Mesenchymal stem cell (in vitro differentiated cells and primary cell): Measurements from ENCODE around the gene CHTF8.
"Not testable (repeated sequence)": the region's sequence is repeated elsewhere in the genome, so short reads cannot be mapped to it uniquely, and the experiment has no call there.

Experiments used
- DNase-seq: peaks from one replicate; pipeline ENCODE4 v3.0.0-alpha.2; 2013
- H2AFZ ChIP-seq: one replicate; pipeline ENCODE4 v1.6.1; 2013; ENCODE audit warnings: low read depth, mild to moderate bottlenecking, control low read depth, inconsistent platforms, low read length, moderate library complexity
- H2AK5ac ChIP-seq: 2 replicates; pipeline ENCODE4 v1.6.1; 2013; ENCODE audit warnings: low read length, moderate library complexity, mild to moderate bottlenecking, inconsistent platforms; ENCODE audit not compliant: severe bottlenecking
- H2BK120ac ChIP-seq: one replicate; pipeline ENCODE4 v1.6.1; 2013; ENCODE audit warnings: low read depth, mild to moderate bottlenecking, inconsistent platforms, low read length, moderate library complexity
- H2BK12ac ChIP-seq, 2 experiments: one replicate each; pipeline ENCODE4 v1.6.1; 2013; ENCODE audit warnings: inconsistent platforms in 2 of 2, low read length in 2 of 2, mild to moderate bottlenecking in 2 of 2, moderate library complexity in 2 of 2, control low read depth in 1 of 2
- H2BK15ac ChIP-seq: one replicate; pipeline ENCODE4 v1.6.1; 2013; ENCODE audit warnings: mild to moderate bottlenecking, low read depth, inconsistent platforms; ENCODE audit not compliant: poor library complexity, severe bottlenecking
- H2BK5ac ChIP-seq: 2 replicates; pipeline ENCODE4 v1.6.1; 2013; ENCODE audit warnings: low read depth, mild to moderate bottlenecking, low read length, control low read depth, inconsistent platforms; ENCODE audit not compliant: poor library complexity, severe bottlenecking
- H3K14ac ChIP-seq, 2 experiments: one replicate each; pipeline ENCODE4 v1.6.1; 2013; ENCODE audit warnings: inconsistent platforms in 2 of 2, low read length in 2 of 2, control low read depth in 1 of 2, mild to moderate bottlenecking in 1 of 2, moderate library complexity in 1 of 2
- H3K18ac ChIP-seq, 2 experiments: one replicate each; pipeline ENCODE4 v1.6.1; 2013; ENCODE audit warnings: inconsistent platforms in 2 of 2, low read length in 2 of 2, control low read depth in 1 of 2, low read depth in 1 of 2, mild to moderate bottlenecking in 1 of 2
- H3K23ac ChIP-seq, 2 experiments: one replicate each; pipeline ENCODE4 v1.6.1; 2013; ENCODE audit warnings: inconsistent platforms in 2 of 2, low read length in 2 of 2, mild to moderate bottlenecking in 2 of 2, moderate library complexity in 2 of 2, control low read depth in 1 of 2
- H3K27ac ChIP-seq: 2 replicates; pipeline ENCODE4 v1.5.1; 2013; ENCODE audit warnings: mild to moderate bottlenecking, moderate library complexity, low read length, control low read depth, inconsistent platforms; ENCODE audit not compliant: poor library complexity, severe bottlenecking
- H3K27me3 ChIP-seq, 2 experiments: 2 replicates each; pipeline versions ENCODE4 v1.6.1 to v1.7.0; 2013; ENCODE audit warnings: low read length in 2 of 2, mild to moderate bottlenecking in 2 of 2, moderate library complexity in 2 of 2, control low read depth in 1 of 2, inconsistent platforms in 1 of 2; ENCODE audit not compliant: control insufficient read depth in 1 of 2, insufficient read depth in 1 of 2
- H3K36me3 ChIP-seq, 2 experiments: 2 replicates each; pipeline versions ENCODE4 v1.6.1 to v1.7.0; 2013; ENCODE audit warnings: low read length in 2 of 2, control low read depth in 1 of 2, inconsistent platforms in 1 of 2, low read depth in 1 of 2, mild to moderate bottlenecking in 1 of 2; ENCODE audit not compliant: insufficient read depth in 2 of 2, control insufficient read depth in 1 of 2
- H3K4ac ChIP-seq, 2 experiments: one replicate each; pipeline ENCODE4 v1.6.1; 2013; ENCODE audit warnings: inconsistent platforms in 2 of 2, low read length in 2 of 2, mild to moderate bottlenecking in 2 of 2, moderate library complexity in 2 of 2, control low read depth in 1 of 2, low read depth in 1 of 2
- H3K4me1 ChIP-seq: 2 replicates; pipeline ENCODE4 v1.6.1; 2013; ENCODE audit warnings: low read depth, low read length, control low read depth; ENCODE audit not compliant: control insufficient read depth, insufficient read depth
- H3K4me2 ChIP-seq: 2 replicates; pipeline ENCODE4 v1.6.1; 2013; ENCODE audit warnings: low read length, mild to moderate bottlenecking, inconsistent platforms; ENCODE audit not compliant: poor library complexity, severe bottlenecking
- H3K4me3 ChIP-seq, 2 experiments: 2 replicates each; pipeline versions ENCODE4 v1.5.1 to v1.7.0; 2013; ENCODE audit warnings: low read length in 2 of 2, mild to moderate bottlenecking in 2 of 2, control low read depth in 1 of 2, low read depth in 1 of 2; ENCODE audit not compliant: insufficient read depth in 1 of 2
- H3K79me1 ChIP-seq: replicated peaks from 2 replicates; pipeline ENCODE4 v1.6.1; 2013; ENCODE audit warnings: mild to moderate bottlenecking, control low read depth, low read length, inconsistent platforms; ENCODE audit not compliant: poor library complexity, severe bottlenecking
- H3K9ac ChIP-seq: 2 replicates; pipeline ENCODE4 v1.7.0; 2013; ENCODE audit warnings: mild to moderate bottlenecking, low read length, moderate library complexity
- H3K9me3 ChIP-seq: 2 replicates; pipeline ENCODE4 v1.7.0; 2013; ENCODE audit warnings: mild to moderate bottlenecking, low read length; ENCODE audit not compliant: control insufficient read depth
- H4K8ac ChIP-seq: one replicate; pipeline ENCODE4 v1.6.1; 2013; ENCODE audit warnings: inconsistent platforms, mild to moderate bottlenecking, low read length, moderate library complexity
- H4K91ac ChIP-seq: one replicate; pipeline ENCODE4 v1.6.1; 2013; ENCODE audit warnings: mild to moderate bottlenecking, low read length, inconsistent platforms
- WGBS: methylation state at CpG from one replicate; pipeline ENCODE4 v1.1.7; 2013; ENCODE audit warnings: mixed read lengths; 5-methylcytosine and 5-hydroxymethylcytosine counted together

CHTF8 gene

DNA sequence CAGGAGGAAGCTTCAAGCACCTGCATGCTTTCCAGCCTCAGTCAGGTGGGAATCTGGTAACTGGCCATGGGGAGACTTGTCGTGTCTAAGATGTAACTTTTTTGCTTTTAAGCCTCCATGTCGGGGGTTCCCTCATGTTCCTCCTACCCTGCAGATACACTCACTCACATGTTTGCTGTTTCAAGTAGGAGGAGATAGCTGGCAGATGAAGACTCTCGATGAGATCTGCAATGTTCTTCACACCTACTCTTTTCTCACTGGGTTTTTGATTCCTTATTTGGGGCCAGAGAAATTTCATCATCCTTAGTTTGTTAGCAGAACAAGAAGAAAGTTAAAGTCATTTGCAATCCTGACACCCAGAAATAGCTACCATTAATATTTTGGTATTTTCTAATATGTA is 24.8 kb upstream of the CHTF8 start:
- no peak overlapping the region for H3K4ac ChIP-seq
- no peak for DNase-seq
- H2AFZ ChIP-seq, result no peak overlapping the region
- H3K4me1 ChIP-seq, result no peaks in the 10 kb centered on the region
- no peak overlapping the region for H2BK12ac ChIP-seq
- no CpG with 5 or more reads among the region's 3 CpGs for WGBS
- no peak overlapping the region for H2BK5ac ChIP-seq
- no peak overlapping the region for H3K18ac ChIP-seq
- H3K27ac ChIP-seq, result no peak overlapping the region
- H3K79me1 ChIP-seq, result peaks cover 19% of the 10 kb centered on the region
- no peak overlapping the region for H3K14ac ChIP-seq
- no peak overlapping the region for H4K8ac ChIP-seq
- H3K4me3 ChIP-seq, result no peak overlapping the region
- H2BK15ac ChIP-seq, result no peak overlapping the region
- no peak overlapping the region for H2BK120ac ChIP-seq
- no peak overlapping the region for H3K4me2 ChIP-seq
- H4K91ac ChIP-seq, result no peak overlapping the region
- no peaks in the 10 kb centered on the region for H3K9me3 ChIP-seq
- no peak overlapping the region for H3K9ac ChIP-seq
- H3K23ac ChIP-seq, result no peak overlapping the region
- peaks cover 49 to 84% of the 10 kb centered on the region in 2 experiments for H3K36me3 ChIP-seq
- no peak overlapping the region for H2AK5ac ChIP-seq
- H3K27me3 ChIP-seq, result no peaks in the 10 kb centered on the region

DNA sequence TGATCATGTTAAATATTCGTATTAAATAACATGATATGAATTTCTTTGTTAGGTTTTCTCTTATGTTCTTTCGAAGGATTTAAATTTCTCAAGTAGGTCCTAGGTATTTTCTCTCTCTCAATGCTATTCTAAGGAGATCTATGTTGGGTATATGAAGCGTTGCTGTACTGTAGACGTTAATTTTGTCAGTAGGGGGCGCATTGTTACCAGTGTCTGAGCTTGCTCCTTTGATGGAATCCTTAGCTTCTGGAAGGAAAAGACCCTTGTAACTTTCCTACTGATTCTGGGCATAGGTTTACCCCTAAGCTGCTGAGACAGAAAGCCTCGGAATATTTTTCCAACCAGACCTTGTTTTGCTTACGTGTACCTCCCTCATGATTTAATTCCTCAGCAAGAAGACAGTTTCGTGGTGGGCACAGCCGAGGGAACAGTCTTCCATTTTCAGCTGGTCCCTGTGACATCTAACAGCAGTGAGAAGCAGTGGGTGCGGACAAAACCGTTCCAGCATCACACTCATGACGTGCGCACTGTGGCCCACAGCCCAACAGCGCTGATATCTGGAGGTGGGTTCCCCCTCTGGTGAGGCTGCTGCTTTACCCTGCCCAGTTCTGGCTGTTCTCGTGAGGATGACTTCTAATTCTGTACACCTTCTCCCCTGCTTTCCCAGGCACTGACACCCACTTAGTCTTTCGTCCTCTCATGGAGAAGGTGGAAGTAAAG is 17.9 kb upstream of the CHTF8 start:
- DNase-seq, result peak; percentile 81

DNA sequence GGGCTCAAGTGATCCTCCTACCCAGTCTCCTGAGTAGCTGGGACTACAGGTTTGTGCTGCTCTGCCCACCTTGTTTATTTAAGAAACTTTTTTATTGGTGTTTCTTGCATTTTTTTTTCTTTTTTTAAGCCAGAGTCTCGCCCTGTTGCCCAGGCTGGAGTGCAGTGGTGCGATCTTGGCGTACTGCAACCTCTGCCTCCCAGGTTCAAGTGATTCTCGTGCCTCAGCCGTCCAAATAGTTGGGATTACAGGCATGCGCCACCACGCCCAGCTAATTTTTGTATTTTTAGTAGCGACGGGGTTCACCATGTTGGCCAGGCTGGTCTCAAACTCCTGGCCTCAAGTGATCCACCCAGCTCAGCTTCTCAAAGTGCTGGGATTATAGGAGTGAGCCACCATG is 17.2 kb upstream of the CHTF8 start:
- H2AFZ ChIP-seq, H2BK120ac ChIP-seq, H4K8ac ChIP-seq, H3K27me3 ChIP-seq, H4K91ac ChIP-seq, H2BK12ac ChIP-seq, H3K14ac ChIP-seq, H3K23ac ChIP-seq, H3K9me3 ChIP-seq, H3K4me3 ChIP-seq, H3K4me1 ChIP-seq, H3K4me2 ChIP-seq, H2AK5ac ChIP-seq, DNase-seq, H2BK15ac ChIP-seq, H3K9ac ChIP-seq, H2BK5ac ChIP-seq, H3K4ac ChIP-seq, H3K18ac ChIP-seq, H3K27ac ChIP-seq: not testable (repeated sequence)
- 96% methylated on average over 9 of the region's 9 CpGs for WGBS
- peaks cover 39 to 56% of the 10 kb centered on the region in 2 experiments for H3K36me3 ChIP-seq
- peaks cover 18% of the 10 kb centered on the region for H3K79me1 ChIP-seq

More for the DNA sequence above, 17.9 kb upstream of the CHTF8 start:
- Histone ChIP-seq H3K14ac (no peak overlapping the region), H2AFZ (no peak overlapping the region), H3K79me1 (peaks cover 18% of the 10 kb centered on the region), H2AK5ac (no peak overlapping the region), H3K18ac (no peak overlapping the region), H2BK12ac (peak overlapping the region in 1 of 2 experiments; percentile 84), H3K36me3 (peaks cover 45 to 59% of the 10 kb centered on the region in 2 experiments), H3K4ac (no peak overlapping the region), H3K9me3 (no peaks in the 10 kb centered on the region), H2BK15ac (no peak overlapping the region), H3K23ac (no peak overlapping the region), H4K8ac (no peak overlapping the region), H3K27me3 (no peaks in the 10 kb centered on the region), H2BK120ac (no peak overlapping the region), H3K27ac (no peak overlapping the region), H3K4me1 (no peaks in the 10 kb centered on the region), H4K91ac (no peak overlapping the region), H2BK5ac (no peak overlapping the region), H3K4me2 (no peak overlapping the region), H3K9ac (no peak overlapping the region), H3K4me3 (no peak overlapping the region)
- WGBS, result 74% methylated on average over 13 of the region's 16 CpGs

DNA sequence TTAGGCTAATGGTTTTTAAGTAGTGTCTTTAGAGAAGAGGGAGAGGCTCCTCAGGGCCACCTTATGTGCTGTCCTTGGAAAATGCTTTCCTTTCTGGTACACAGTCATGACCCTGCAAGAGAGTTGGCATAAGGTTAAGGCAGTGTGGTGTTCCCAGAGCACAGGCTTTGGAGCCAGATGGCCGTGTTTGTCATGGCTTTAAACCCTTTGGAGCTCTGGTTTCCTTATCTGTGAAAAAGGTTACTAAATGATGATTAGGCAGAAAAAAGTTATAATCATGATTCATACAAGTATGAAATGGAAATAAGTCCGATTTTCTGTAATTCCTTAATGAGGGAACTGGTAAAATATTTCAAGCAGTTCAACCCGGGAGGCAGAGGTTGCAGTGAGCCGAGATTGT is 13.3 kb upstream of the CHTF8 start:
- DNase-seq, result no peak
- Histone ChIP-seq H2BK5ac (no peak overlapping the region), H3K4me2 (no peak overlapping the region), H3K27ac (no peak overlapping the region), H3K23ac (no peak overlapping the region), H3K9me3 (no peaks in the 10 kb centered on the region), H3K27me3 (no peaks in the 10 kb centered on the region), H2BK12ac (no peak overlapping the region), H3K4me3 (peak overlapping the region in 1 of 2 experiments; percentile 31), H3K18ac (no peak overlapping the region), H3K36me3 (peaks cover 31 to 58% of the 10 kb centered on the region in 2 experiments), H3K4ac (no peak overlapping the region), H3K9ac (peak overlapping the region; percentile 65), H2BK120ac (no peak overlapping the region), H3K14ac (no peak overlapping the region), H3K79me1 (peaks cover 17% of the 10 kb centered on the region), H4K91ac (no peak overlapping the region), H2AFZ (no peak overlapping the region), H4K8ac (no peak overlapping the region), H2AK5ac (no peak overlapping the region), H3K4me1 (peaks cover 5% of the 10 kb centered on the region), H2BK15ac (no peak overlapping the region)
- WGBS, result 94% methylated on average over 4 of the region's 4 CpGs
